AG09319 (cell line): Measurements from ENCODE around the gene PCDHGA2.
"Not testable (repeated sequence)": the region's sequence is repeated elsewhere in the genome, so short reads cannot be mapped to it uniquely, and the experiment has no call there.

ENCODE experiments used
- DNase-seq: peaks from one replicate; pipeline ENCODE4 v3.0.0-alpha.2; 2010; ENCODE audit warnings: low read depth; ENCODE audit errors: extremely low read depth
- CTCF ChIP-seq: IDR thresholded peaks from 2 replicates; pipeline ENCODE4 v1.5.1; 2011; ENCODE audit warnings: low read depth, mild to moderate bottlenecking, inconsistent platforms, low read length, moderate library complexity

Gene PCDHGA2

GRCh38 chr5:141320225-141321169 is 18.1 kb upstream of the PCDHGA2 start, which contains the start of gene TAF7:
Gene TAF7 (minus strand): TSS chr5:141320784. CDS start chr5:141320044, 740 bp downstream.
- peak; percentile 83 for DNase-seq
- TF ChIP-seq CTCF = peak; percentile 81

GRCh38 chr5:141322261-141322660 is 16.3 kb upstream of the PCDHGA2 start:
- no peak for DNase-seq
- no peak for TF ChIP-seq CTCF

GRCh38 chr5:141326088-141326854 is 12.3 kb upstream of the PCDHGA2 start:
- TF ChIP-seq CTCF = peak; percentile 76
- DNase-seq = peak; percentile 37

GRCh38 chr5:141328231-141328630 is 10.3 kb upstream of the PCDHGA2 start:
- TF ChIP-seq CTCF = no peak
- DNase-seq = no peak

DNA sequence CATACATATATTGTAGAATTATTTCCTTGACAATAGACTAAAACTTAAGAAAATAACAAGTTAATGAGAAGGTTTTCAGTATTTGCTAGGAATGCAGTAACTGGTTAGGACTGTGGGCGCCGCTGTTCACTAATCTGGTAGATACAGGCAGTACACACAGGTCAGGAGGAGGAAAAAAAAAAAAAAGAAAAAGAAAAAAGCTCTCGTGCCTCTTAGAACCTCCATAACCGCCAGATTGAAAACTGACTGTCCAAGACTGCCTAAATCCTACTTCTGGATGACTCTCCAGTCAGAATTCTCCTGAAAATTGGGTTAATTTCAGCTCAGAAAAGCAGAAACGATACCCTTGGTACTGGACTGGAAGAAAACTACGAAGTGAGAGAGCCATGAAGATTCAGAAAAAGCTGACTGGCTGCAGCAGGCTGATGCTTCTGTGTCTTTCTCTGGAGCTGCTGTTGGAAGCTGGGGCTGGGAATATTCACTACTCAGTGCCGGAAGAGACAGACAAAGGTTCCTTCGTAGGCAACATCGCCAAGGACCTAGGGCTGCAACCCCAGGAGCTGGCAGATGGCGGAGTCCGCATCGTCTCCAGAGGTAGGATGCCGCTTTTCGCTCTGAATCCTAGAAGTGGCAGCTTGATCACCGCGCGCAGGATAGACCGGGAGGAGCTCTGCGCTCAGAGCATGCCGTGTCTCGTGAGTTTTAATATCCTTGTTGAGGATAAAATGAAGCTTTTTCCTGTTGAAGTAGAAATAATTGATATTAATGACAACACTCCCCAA is 8.1 kb upstream of the PCDHGA2 start, which contains the start of gene PCDHGA1:
TSS of gene PCDHGA1 (plus strand) at position 216 of the 782 bp plus-strand sequence.
- DNase-seq = peak; percentile 34
- peak; percentile 49 for TF ChIP-seq CTCF

GRCh38 chr5:141332571-141332970 is 6.0 kb upstream of the PCDHGA2 start:
- DNase-seq = not testable (repeated sequence)

- DNase-seq = not testable (repeated sequence)
Measured at GRCh38 chr5:141340781-141341354, 2.3 kb downstream of the PCDHGA2 start.
